Hematopoietic multipotent progenitor cell treated with erythropoietin and hydrocortisone succinate and interleukin-3 and kit ligand, for 4 days (in vitro differentiated cells): Measurements from ENCODE around the gene ERC2.

Experiments
- DNase-seq: peaks from one replicate; pipeline ENCODE4 v3.0.0-alpha.2; 2015

Gene ERC2

GRCh38 chr3:55481744-55482495, 986.3 kb downstream of the ERC2 start:
- no peak for DNase-seq

- DNase-seq: no peak
Observed at GRCh38 chr3:55480911-55481743, 987.1 kb downstream of the ERC2 start.

- no peak for DNase-seq
Observed at GRCh38 chr3:55477306-55478303, 990.7 kb downstream of the ERC2 start.

GRCh38 chr3:55476515-55476914, 991.8 kb downstream of the ERC2 start:
- no peak for DNase-seq

- no peak for DNase-seq
Observed at GRCh38 chr3:55474213-55474632, 994.0 kb downstream of the ERC2 start.

GRCh38 chr3:55473788-55474187, 994.5 kb downstream of the ERC2 start:
- no peak for DNase-seq

GRCh38 chr3:55471522-55472280, 996.6 kb downstream of the ERC2 start:
- no peak for DNase-seq

- no peak for DNase-seq
Observed at GRCh38 chr3:55471084-55471483, 997.2 kb downstream of the ERC2 start.

- DNase-seq: no peak
Observed at GRCh38 chr3:55469957-55470526, 998.2 kb downstream of the ERC2 start.

GRCh38 chr3:55468251-55468650, 1000.0 kb downstream of the ERC2 start:
- DNase-seq: no peak

- DNase-seq: no peak
Observed at GRCh38 chr3:55467099-55467498, 1001.2 kb downstream of the ERC2 start.

GRCh38 chr3:55466526-55466925, 1001.7 kb downstream of the ERC2 start:
- no peak for DNase-seq

- DNase-seq: no peak
Observed at GRCh38 chr3:55461896-55462295, 1006.4 kb downstream of the ERC2 start.

- no peak for DNase-seq
Observed at GRCh38 chr3:55459838-55460237, 1008.4 kb downstream of the ERC2 start.
